Stimulated activated CD4-positive, alpha-beta T cell treated with anti-CD3 and anti-CD28 coated beads, Interleukin-15, amount 100 ng/mL, for 1 hour (primary cell): ENCODE measurements around the gene MCM5.
"Not testable (repeated sequence)": the region's sequence is repeated elsewhere in the genome, so short reads cannot be mapped to it uniquely, and the experiment has no call there.

Experiments
- DNase-seq, 2 donors: peaks; one replicate each; pipeline ENCODE4 v3.0.0-alpha.2; 2020; ENCODE audit warnings: low read depth in 1 of 2, low spot score in 1 of 2

The MCM5 gene

DNA sequence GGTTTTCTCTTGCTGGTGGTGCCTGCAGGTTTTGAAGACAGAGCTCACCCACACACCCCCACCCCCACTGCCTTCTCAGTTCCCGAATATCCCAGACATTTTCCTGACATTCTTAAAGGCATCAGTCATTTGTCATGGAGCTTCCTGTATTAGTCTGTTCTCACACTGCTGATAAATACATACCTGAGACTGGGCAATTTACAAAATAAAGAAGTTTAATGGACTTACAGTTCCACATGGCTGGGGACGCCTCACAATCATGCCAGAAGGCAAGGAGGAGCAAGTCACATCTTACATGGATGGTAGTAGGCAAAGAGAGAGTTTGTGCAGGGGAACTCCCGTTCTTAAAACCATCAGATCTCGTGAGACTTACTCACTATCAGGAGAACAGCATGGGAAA, 71.6 kb downstream of the MCM5 start:
- not testable (repeated sequence) for DNase-seq

- no peak for DNase-seq
These were observed 72.5 kb downstream of the MCM5 start for GRCh38 chr22:35472488-35472887.

- no peak for DNase-seq
These were observed 74.0 kb downstream of the MCM5 start for GRCh38 chr22:35473971-35474370.
